Measurements from ENCODE around the gene PNPLA6. TPM values are rescaled to one million over a fixed set of nuclear protein-coding genes. Genes with fewer than 3 reads are reported as not detected.

The PNPLA6 gene
- total RNA-seq, 3 donors from 2014 or later (not counting 1 experiment from before 2014, with no cell fraction given), result 118 to 190 (median 125) TPM

DNA sequence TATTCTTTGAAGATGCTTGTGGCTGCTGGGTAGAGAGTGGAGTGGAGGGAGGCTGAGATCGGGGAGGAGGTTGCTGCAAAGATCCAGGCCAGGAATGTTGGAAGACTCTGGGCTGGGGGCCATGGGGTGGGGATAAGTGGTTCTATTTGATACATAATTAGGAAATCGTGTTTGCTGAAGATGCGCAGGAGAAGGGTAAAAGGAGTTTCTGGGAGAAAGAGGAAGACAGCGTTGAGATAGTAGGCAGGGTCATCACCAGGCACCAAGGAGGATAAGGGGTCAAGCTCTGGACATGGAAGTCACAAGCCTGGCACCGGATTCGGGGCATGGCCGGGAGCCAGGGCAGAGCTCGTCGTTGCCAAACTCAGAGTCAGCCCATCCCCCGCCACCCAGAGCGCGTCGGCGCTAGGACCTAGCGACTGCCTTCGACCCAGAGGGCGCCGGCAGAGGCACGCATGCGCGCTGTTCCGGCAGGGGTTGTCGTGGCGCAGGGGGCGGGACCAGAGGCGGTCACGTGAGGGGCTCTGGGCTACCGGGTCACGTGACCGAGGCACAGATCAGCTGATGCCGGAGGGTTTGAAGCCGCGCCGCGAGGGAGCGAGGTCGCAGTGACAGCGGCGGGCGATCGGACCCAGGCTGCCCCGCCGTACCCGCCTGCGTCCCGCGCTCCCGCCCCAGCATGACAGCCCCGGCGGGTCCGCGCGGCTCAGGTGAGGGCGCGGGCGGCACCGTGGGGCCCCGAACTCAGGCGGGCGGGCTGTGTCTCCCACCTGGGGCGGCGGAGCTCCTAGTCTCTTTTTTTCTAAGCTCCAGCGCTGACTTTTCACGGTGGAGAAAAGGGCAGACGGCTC, 13.2 kb upstream of the PNPLA6 start, which contains the start of gene MCOLN1:
Gene MCOLN1, plus strand, starts transcription at position 553 of the 851 bp plus-strand sequence. Its CDS starts 127 bp downstream, at position 680.
- peak within 1 kb of the TSS; percentile 92 for H3K4me3 Mint-ChIP-seq
- no peak within 1 kb of the TSS for H3K27ac ChIP-seq (ENCODE audit: low read length)
- H3K27me3 Mint-ChIP-seq (ENCODE audit: low read depth in 2 of 2), result no peaks in the 10 kb centered on the region
- no peaks in the 10 kb centered on the region for H3K27me3 ChIP-seq (ENCODE audit: control insufficient read depth, insufficient read depth, low read length)
- DNase-seq (peak; percentile 100), ATAC-seq (peak; percentile 93 to 96 (median 95))
- peaks cover 11% of the 10 kb centered on the region in 2 donors for H3K4me1 Mint-ChIP-seq
- peak within 1 kb of the TSS; percentile 43 for H3K4me3 ChIP-seq (ENCODE audit: low read length)
- 1% methylated on average over 65 of the region's 65 CpGs for WGBS (ENCODE audit: insufficient coverage)
- H3K9me3 Mint-ChIP-seq, result no peaks in the 10 kb centered on the region
- peaks cover 18% of the 10 kb centered on the region for H3K4me1 ChIP-seq (ENCODE audit: control insufficient read depth, insufficient read depth, low read length)
- TF ChIP-seq, protein P1, sequence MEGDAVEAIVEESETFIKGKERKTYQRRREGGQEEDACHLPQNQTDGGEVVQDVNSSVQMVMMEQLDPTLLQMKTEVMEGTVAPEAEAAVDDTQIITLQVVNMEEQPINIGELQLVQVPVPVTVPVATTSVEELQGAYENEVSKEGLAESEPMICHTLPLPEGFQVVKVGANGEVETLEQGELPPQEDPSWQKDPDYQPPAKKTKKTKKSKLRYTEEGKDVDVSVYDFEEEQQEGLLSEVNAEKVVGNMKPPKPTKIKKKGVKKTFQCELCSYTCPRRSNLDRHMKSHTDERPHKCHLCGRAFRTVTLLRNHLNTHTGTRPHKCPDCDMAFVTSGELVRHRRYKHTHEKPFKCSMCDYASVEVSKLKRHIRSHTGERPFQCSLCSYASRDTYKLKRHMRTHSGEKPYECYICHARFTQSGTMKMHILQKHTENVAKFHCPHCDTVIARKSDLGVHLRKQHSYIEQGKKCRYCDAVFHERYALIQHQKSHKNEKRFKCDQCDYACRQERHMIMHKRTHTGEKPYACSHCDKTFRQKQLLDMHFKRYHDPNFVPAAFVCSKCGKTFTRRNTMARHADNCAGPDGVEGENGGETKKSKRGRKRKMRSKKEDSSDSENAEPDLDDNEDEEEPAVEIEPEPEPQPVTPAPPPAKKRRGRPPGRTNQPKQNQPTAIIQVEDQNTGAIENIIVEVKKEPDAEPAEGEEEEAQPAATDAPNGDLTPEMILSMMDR (IDR thresholded peaks at IDR 0.05), result no peak
- peak within 1 kb of the TSS; percentile 68 to 87 for H3K27ac Mint-ChIP-seq
- peaks cover 2% of the 10 kb centered on the region for H3K36me3 ChIP-seq (ENCODE audit: control insufficient read depth, insufficient read depth, low read length)
- H3K9me3 ChIP-seq (ENCODE audit: control insufficient read depth, insufficient read depth, low read length), result no peaks in the 10 kb centered on the region
- no peaks in the 10 kb centered on the region for H3K36me3 Mint-ChIP-seq
- intact Hi-C loops (cut with micrococcal nuclease), result loop anchor here (1.0 kb wide), 1 partner anchor 12 kb away; no protein-coding TSS in a partner anchor

DNA sequence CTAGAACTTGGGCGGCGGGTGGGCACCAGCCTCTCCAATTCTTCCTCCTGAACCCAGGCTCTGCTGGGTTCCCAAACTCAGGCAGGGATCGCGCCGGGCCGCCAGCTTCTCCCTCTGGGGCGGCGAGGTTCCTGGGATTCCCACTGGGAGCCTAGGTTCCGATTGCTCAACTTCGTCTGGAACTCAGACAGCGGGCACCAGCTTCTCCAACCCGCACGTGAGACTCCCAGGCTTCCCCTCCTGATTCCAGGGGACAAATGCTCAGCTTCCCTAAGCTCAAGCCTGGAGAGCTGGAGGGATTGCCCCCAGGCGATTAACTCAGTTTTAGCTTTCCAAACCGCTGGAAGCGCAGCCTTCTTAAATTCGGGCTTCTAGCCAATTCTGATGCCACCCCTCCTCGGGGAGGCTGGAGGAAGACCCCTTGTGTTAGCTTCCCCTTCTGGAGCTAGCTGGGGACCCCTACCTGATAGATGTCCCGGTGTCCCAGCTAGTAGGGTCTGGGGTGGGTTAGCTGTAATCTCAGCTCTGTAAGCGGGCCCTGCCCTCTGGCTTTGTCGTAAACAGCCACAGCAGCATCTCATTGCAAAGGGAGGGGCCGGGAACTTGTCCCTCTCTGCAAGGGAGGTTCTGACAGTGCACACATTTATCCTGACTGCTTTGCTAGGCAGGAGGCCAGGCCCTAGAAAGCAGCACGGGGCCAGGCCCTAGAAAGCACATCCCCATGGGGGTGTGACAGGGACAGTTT, 12.4 kb upstream of the PNPLA6 start:
- H3K27me3 ChIP-seq (ENCODE audit: control insufficient read depth, insufficient read depth, low read length), result no peaks in the 10 kb centered on the region
- H3K27ac ChIP-seq (ENCODE audit: low read length), result no peak overlapping the region
- intact Hi-C loops (cut with micrococcal nuclease), result loop anchor here (1.0 kb wide), 1 partner anchor 11 kb away; no protein-coding TSS in a partner anchor
- WGBS (ENCODE audit: insufficient coverage), result 14% methylated on average over 23 of the region's 23 CpGs
- no peaks in the 10 kb centered on the region for H3K9me3 ChIP-seq (ENCODE audit: control insufficient read depth, insufficient read depth, low read length)
- DNase-seq, result no peak
- TF ChIP-seq, protein P1 (IDR thresholded peaks at IDR 0.05), result no peak
- peaks cover 18% of the 10 kb centered on the region for H3K4me1 ChIP-seq (ENCODE audit: control insufficient read depth, insufficient read depth, low read length)
- Mint-ChIP-seq H3K4me3 (peak overlapping the region; percentile 82), H3K27ac (peak overlapping the region; percentile 68 to 87), H3K27me3 (ENCODE audit: low read depth in 2 of 2) (no peaks in the 10 kb centered on the region), H3K4me1 (peaks cover 11% of the 10 kb centered on the region in 2 donors), H3K36me3 (no peaks in the 10 kb centered on the region), H3K9me3 (no peaks in the 10 kb centered on the region)
- no peak for ATAC-seq
- H3K36me3 ChIP-seq (ENCODE audit: control insufficient read depth, insufficient read depth, low read length), result peaks cover 2% of the 10 kb centered on the region
- peak overlapping the region; percentile 43 for H3K4me3 ChIP-seq (ENCODE audit: low read length)

DNA sequence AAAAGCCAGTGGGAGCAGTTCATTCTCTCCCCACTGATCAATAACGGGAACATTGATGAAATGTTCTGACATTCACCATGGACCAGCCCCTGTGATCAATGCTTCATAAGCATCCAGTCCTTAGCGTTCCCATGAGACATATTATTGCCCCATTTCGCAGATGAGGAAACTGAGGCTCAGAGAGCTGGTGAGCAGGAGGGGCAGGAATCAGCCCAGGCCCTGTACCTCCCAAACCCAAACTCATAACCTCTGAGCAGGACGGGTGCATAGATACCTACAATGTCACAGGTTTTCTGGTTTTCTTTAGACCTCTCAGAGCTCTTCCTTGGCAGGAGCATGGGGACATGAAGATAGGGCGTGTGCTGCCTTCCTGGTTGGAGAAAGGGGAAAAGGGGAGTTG, 11.0 kb upstream of the PNPLA6 start:
- DNase-seq (no peak), ATAC-seq (no peak)
- Histone ChIP-seq H3K4me1 (ENCODE audit: control insufficient read depth, insufficient read depth, low read length) (peaks cover 18% of the 10 kb centered on the region), H3K4me3 (ENCODE audit: low read length) (no peak overlapping the region), H3K9me3 (ENCODE audit: control insufficient read depth, insufficient read depth, low read length) (no peaks in the 10 kb centered on the region), H3K27me3 (ENCODE audit: control insufficient read depth, insufficient read depth, low read length) (no peaks in the 10 kb centered on the region), H3K36me3 (ENCODE audit: control insufficient read depth, insufficient read depth, low read length) (peaks cover 2% of the 10 kb centered on the region), H3K27ac (ENCODE audit: low read length) (no peak overlapping the region)
- TF ChIP-seq, protein P1 (IDR thresholded peaks at IDR 0.05), result no peak
- intact Hi-C loops (cut with micrococcal nuclease), result no loop called here
- H3K27me3 Mint-ChIP-seq (ENCODE audit: low read depth in 2 of 2), result no peaks in the 10 kb centered on the region
- 98% methylated on average over 5 of the region's 5 CpGs for WGBS (ENCODE audit: insufficient coverage)
- H3K27ac Mint-ChIP-seq, result no peak overlapping the region
- H3K9me3 Mint-ChIP-seq, result no peaks in the 10 kb centered on the region
- H3K4me1 Mint-ChIP-seq, result peaks cover 11% of the 10 kb centered on the region in 2 donors
- H3K4me3 Mint-ChIP-seq, result no peak overlapping the region
- H3K36me3 Mint-ChIP-seq, result no peaks in the 10 kb centered on the region
